HL-60/S4 (cell line): ENCODE data around the gene CIBAR2.
"Not testable (repeated sequence)": the region's sequence is repeated elsewhere in the genome, so short reads cannot be mapped to it uniquely, and the experiment has no call there.

Experiments used
- in situ Hi-C: fragments of 300-500 bp; cut with MboI; formaldehyde crosslinking; loops from 2 replicates; pipeline ENCODE4 v1.14.3; 2022; ENCODE audit warnings: low sequenced_read_pairs

The CIBAR2 gene

GRCh38 chr16:85128079-85128837, 16.0 kb upstream of the CIBAR2 start:
- in situ Hi-C loops: no loop called here

GRCh38 chr16:85127379-85127723, 15.1 kb upstream of the CIBAR2 start:
- in situ Hi-C loops: no loop called here

GRCh38 chr16:85126705-85127378, 14.6 kb upstream of the CIBAR2 start:
- in situ Hi-C loops: no loop called here

GRCh38 chr16:85126394-85126704, 14.1 kb upstream of the CIBAR2 start:
- in situ Hi-C loops: no loop called here

GRCh38 chr16:85125570-85126393, 13.5 kb upstream of the CIBAR2 start:
- in situ Hi-C loops: no loop called here

- in situ Hi-C loops: no loop called here
These were observed 12.5 kb upstream of the CIBAR2 start for GRCh38 chr16:85124636-85125346.

- in situ Hi-C loops: no loop called here
These were observed 11.8 kb upstream of the CIBAR2 start for GRCh38 chr16:85123891-85124635.

- in situ Hi-C loops: not testable (repeated sequence)
These were observed 11.2 kb upstream of the CIBAR2 start for GRCh38 chr16:85123441-85123840.

- in situ Hi-C loops: no loop called here
These were observed 7.7 kb upstream of the CIBAR2 start for GRCh38 chr16:85120006-85120340.

- in situ Hi-C loops: no loop called here
These were observed 5.1 kb upstream of the CIBAR2 start for GRCh38 chr16:85117418-85117817.

- in situ Hi-C loops: no loop called here
These were observed 2.8 kb upstream of the CIBAR2 start for GRCh38 chr16:85114909-85115567.

- in situ Hi-C loops: no loop called here
These were observed 1.6 kb upstream of the CIBAR2 start for GRCh38 chr16:85113913-85114312.

GRCh38 chr16:85113168-85113733, 979 bp upstream of the CIBAR2 start:
- in situ Hi-C loops: no loop called here

- in situ Hi-C loops: no loop called here
These were observed 1.1 kb downstream of the CIBAR2 start for GRCh38 chr16:85111184-85111583.

- in situ Hi-C loops: no loop called here
These were observed 2.2 kb downstream of the CIBAR2 start for GRCh38 chr16:85110105-85110504.

GRCh38 chr16:85107532-85107931, 4.7 kb downstream of the CIBAR2 start:
- in situ Hi-C loops: no loop called here

GRCh38 chr16:85107083-85107482, 5.2 kb downstream of the CIBAR2 start:
- in situ Hi-C loops: no loop called here

- in situ Hi-C loops: no loop called here
These were observed 6.8 kb downstream of the CIBAR2 start for GRCh38 chr16:85105475-85105874.

- in situ Hi-C loops: no loop called here
These were observed 7.4 kb downstream of the CIBAR2 start for GRCh38 chr16:85104821-85105391.

GRCh38 chr16:85104147-85104546, 8.1 kb downstream of the CIBAR2 start:
- in situ Hi-C loops: no loop called here
